PC-9 (cell line): ENCODE data around the gene COL27A1. TPM values are rescaled to one million over a fixed set of nuclear protein-coding genes. Genes with fewer than 3 reads are reported as not detected.

ENCODE experiments used
- BruUV-seq: library from RNA; stranded (reverse); fragments of 400-500 nt; replicated peaks from 2 replicates; lab custom pipeline; 2021; lab: Mats Ljungman, UMichigan
- CTCF ChIA-PET: fragments of 300-600 bp; sonication (Branson Sonifier 250); formaldehyde crosslinking; loops from one replicate; lab custom pipeline; 2022; ENCODE audit warnings: antibody characterized with exemption; lab: Charles Lee
- POLR2A ChIA-PET: fragments of 300-600 bp; sonication (Branson Sonifier 250); formaldehyde crosslinking; loops from one replicate; lab custom pipeline; 2022; ENCODE audit warnings: antibody characterized with exemption; ENCODE audit not compliant: unreplicated experiment; lab: Charles Lee
- DNase-seq, 2 experiments: peaks; one replicate each; pipeline versions ENCODE4 v3.0.0 to v3.0.0-alpha.2; 2015 to 2022; ENCODE audit warnings: mixed read lengths in 1 of 2
- H2AFZ ChIP-seq: fragments of 200-600 bp; sonication (generic); 2 replicates; pipeline ENCODE4 v1.8.1; 2017; ENCODE audit warnings: antibody characterized with exemption
- H3F3A ChIP-seq: fragments of 200-600 bp; sonication (generic); 2 replicates; pipeline ENCODE4 v1.8.1; 2017; ENCODE audit warnings: antibody characterized with exemption, mild to moderate bottlenecking, low read depth; ENCODE audit not compliant: insufficient read depth
- H3K27ac ChIP-seq: fragments of 200-600 bp; sonication (generic); 2 replicates; pipeline ENCODE4 v1.6.1; 2016; ENCODE audit warnings: mixed run types
- H3K27me3 ChIP-seq: fragments of 200-600 bp; sonication (generic); 2 replicates; pipeline ENCODE4 v1.6.1; 2016; ENCODE audit warnings: low read depth, mixed run types; ENCODE audit not compliant: insufficient read depth
- H3K36me3 ChIP-seq: fragments of 200-600 bp; sonication (generic); 2 replicates; pipeline ENCODE4 v1.6.1; 2016; ENCODE audit warnings: low read depth, mixed run types
- H3K4me1 ChIP-seq: fragments of 200-600 bp; sonication (generic); replicated peaks from 2 replicates; pipeline ENCODE4 v1.6.1; 2016; ENCODE audit warnings: mixed run types; ENCODE audit not compliant: insufficient read depth
- H3K4me2 ChIP-seq: fragments of 200-600 bp; sonication (generic); 2 replicates; pipeline ENCODE4 v1.6.1; 2017; ENCODE audit warnings: mixed run types
- H3K4me3 ChIP-seq: fragments of 200-600 bp; sonication (generic); 2 replicates; pipeline ENCODE4 v1.6.1; 2016; ENCODE audit warnings: mixed run types
- H3K79me2 ChIP-seq: fragments of 200-600 bp; sonication (generic); 2 replicates; pipeline ENCODE4 v1.6.1; 2017; ENCODE audit warnings: low read depth, mixed run types
- H3K9me2 ChIP-seq: fragments of 200-600 bp; sonication (generic); 2 replicates; pipeline ENCODE4 v1.8.1; 2017; ENCODE audit warnings: mild to moderate bottlenecking; ENCODE audit not compliant: insufficient read depth
- H3K9me3 ChIP-seq: fragments of 200-600 bp; sonication (generic); 2 replicates; pipeline ENCODE4 v1.8.1; 2016; ENCODE audit warnings: low read depth; ENCODE audit not compliant: insufficient read depth
- H4K20me1 ChIP-seq: fragments of 200-600 bp; sonication (generic); 2 replicates; pipeline ENCODE4 v1.8.1; 2017; ENCODE audit not compliant: insufficient read depth
- CTCF ChIP-seq: fragments of 200-600 bp; sonication (generic); conservative IDR thresholded peaks from 2 replicates; pipeline ENCODE4 v1.6.1; 2017; ENCODE audit warnings: mixed run types, antibody characterized with exemption, mild to moderate bottlenecking, moderate library complexity
- EZH2 ChIP-seq: fragments of 200-600 bp; sonication (generic); IDR thresholded peaks from 2 replicates; pipeline ENCODE4 v1.8.0; 2017; ENCODE audit warnings: antibody characterized with exemption, low read depth
- intact Hi-C: fragments of 100-400 bp; cut with micrococcal nuclease; formaldehyde crosslinking; loops from one replicate; pipeline ENCODE4 v1.10.0; 2022; ENCODE audit not compliant: unreplicated experiment
- microRNA-seq: library from miRNA; unstranded; fragments of <30 nt; microRNA quantifications from one replicate; pipeline ENCODE4 v1.2.0, GENCODE V29; 2021; ENCODE audit warnings: borderline number of aligned reads, borderline replicate concordance
- total RNA-seq: library from RNA; stranded (reverse); gene quantifications from 2 replicates; pipeline ENCODE4 v1.2.3, GENCODE V29; 2021

COL27A1 gene
- total RNA-seq, 1 experiment from 2014 or later, result 0.39 TPM

- no peaks in the 10 kb centered on the region for H3K9me3 ChIP-seq
- H3K4me3 ChIP-seq, result no peak overlapping the region
- H4K20me1 ChIP-seq, result no peaks in the 10 kb centered on the region
- H2AFZ ChIP-seq, result no peak overlapping the region
- no peaks in the 10 kb centered on the region for H3K27me3 ChIP-seq
- H3K27ac ChIP-seq, result no peak overlapping the region
- ChIA-PET CTCF (interaction anchor here (0.6 kb wide), 1 partner anchor 20 kb away, joined by 3 read pairs; no protein-coding TSS in a partner anchor), POLR2A (no interaction called here)
- no peak for DNase-seq
- no peak overlapping the region for H3K4me2 ChIP-seq
- H3K79me2 ChIP-seq, result no peaks in the 10 kb centered on the region
- intact Hi-C loops, result no loop called here
- no TSS peak for BruUV-seq
- peaks cover 16% of the 10 kb centered on the region for H3K4me1 ChIP-seq
- TF ChIP-seq CTCF, result no peak
- no peak for TF ChIP-seq EZH2
- no peaks in the 10 kb centered on the region for H3K9me2 ChIP-seq
- H3K36me3 ChIP-seq, result no peaks in the 10 kb centered on the region
- H3F3A ChIP-seq, result peaks cover 17% of the 10 kb centered on the region; the same call in 1 of the 2 replicates
Measured at GRCh38 chr9:114359801-114360200, 204.5 kb downstream of the COL27A1 start.

GRCh38 chr9:114361542-114361941 lies 206.2 kb downstream of the COL27A1 start:
- CTCF ChIA-PET, result no interaction called here
- no peak overlapping the region for H3K27ac ChIP-seq

More at GRCh38 chr9:114361542-114361941, 206.2 kb downstream of the COL27A1 start:
- BruUV-seq, result no TSS peak
- no peaks in the 10 kb centered on the region for H3K79me2 ChIP-seq
- no peak overlapping the region for H3K4me2 ChIP-seq
- no peak overlapping the region for H3K4me3 ChIP-seq
- H4K20me1 ChIP-seq, result no peaks in the 10 kb centered on the region
- no peaks in the 10 kb centered on the region for H3K36me3 ChIP-seq
- peaks cover 31% of the 10 kb centered on the region for H3K4me1 ChIP-seq
- DNase-seq, result no peak
- intact Hi-C loops, result no loop called here
- peaks cover 28% of the 10 kb centered on the region; the same call in 1 of the 2 replicates for H3F3A ChIP-seq
- no peaks in the 10 kb centered on the region for H3K9me3 ChIP-seq
- no peak overlapping the region for H2AFZ ChIP-seq
- POLR2A ChIA-PET, result no interaction called here
- TF ChIP-seq EZH2, result no peak
- TF ChIP-seq CTCF, result no peak
- H3K9me2 ChIP-seq, result no peaks in the 10 kb centered on the region
- H3K27me3 ChIP-seq, result no peaks in the 10 kb centered on the region

Small RNAs within 50 kb of the gene (microRNA-seq; reads per million reads assigned to microRNA genes)
- 52.5 reads per million, percentile 44 among the genes with 10 or more reads in this experiment for gene MIR455

Other genes with a start within 250 kb of the COL27A1 start
- not detected in 2 replicates for gene AMBP, start 77.2 kb upstream of the COL27A1 start, total RNA-seq
- not detected in 2 replicates for gene KIF12, start 56.2 kb upstream of the COL27A1 start, total RNA-seq
- gene ORM1, start 167.6 kb downstream of the COL27A1 start, total RNA-seq, result not detected in 2 replicates
- gene ORM2, start 174.3 kb downstream of the COL27A1 start, total RNA-seq, result not detected in 2 replicates
- 11.5 and 14.4 TPM in 2 replicates for gene AKNA, start 232.4 kb downstream of the COL27A1 start, total RNA-seq